ENCODE data around the gene HEXB. TPM values are rescaled to one million over a fixed set of nuclear protein-coding genes. Genes with fewer than 3 reads are reported as not detected.

Gene HEXB
- total RNA-seq, 2 donors from 2014 or later = 52.2 to 65.8 TPM

GRCh38 chr5:74767579-74767913 is 82.5 kb downstream of the HEXB start:
- peaks cover 23% of the 10 kb centered on the region for H3K36me3 ChIP-seq
- peaks cover 0 to 33% of the 10 kb centered on the region in 2 donors for H3K4me1 ChIP-seq
- H3K4me3 ChIP-seq = peak overlapping the region; percentile 94 to 98
- H3K27ac ChIP-seq = peak overlapping the region; percentile 79 to 83
- no peak for TF ChIP-seq CTCF (IDR thresholded peaks at IDR 0.05)
- no peak for DNase-seq (ENCODE audit: low spot score)
- no peaks in the 10 kb centered on the region for H3K27me3 ChIP-seq
- no peaks in the 10 kb centered on the region for H3K9me3 ChIP-seq

Other genes starting within 250 kb of the HEXB start
- gene ENC1, start 44.5 kb upstream of the HEXB start, total RNA-seq = 10 to 100 TPM in 1 of 2 donors, 1 to 10 TPM in 1; 5.0 to 18.5 TPM
- gene GFM2, start 81.9 kb downstream of the HEXB start, total RNA-seq = 10 to 100 TPM; 19.7 to 36.4 TPM
- 10 to 100 TPM; 65.8 to 69.3 TPM for gene NSA2, start 82.0 kb downstream of the HEXB start, total RNA-seq
- 1 to 10 TPM; 4.2 to 5.0 TPM for gene FAM169A, start 181.2 kb downstream of the HEXB start, total RNA-seq